HL-60 (cell line): ENCODE measurements around the gene GALNT3.

ENCODE experiments used
- DNase-seq, 2 experiments: peaks; one replicate each; pipeline ENCODE4 v3.0.0-alpha.2; 2010 to 2020; ENCODE audit warnings: low read depth in 1 of 2, low spot score in 1 of 2
- H3K27ac ChIP-seq: fragments of 250-450 bp; sonication (Bioruptor Pico); replicated peaks from 2 replicates; pipeline ENCODE4 v1.5.1; 2020; ENCODE audit warnings: mild to moderate bottlenecking, moderate library complexity
- H3K27me3 ChIP-seq: fragments of 250-450 bp; sonication (Bioruptor Pico); 2 replicates; pipeline ENCODE4 v1.5.1; 2021; ENCODE audit warnings: mild to moderate bottlenecking, moderate library complexity; ENCODE audit not compliant: insufficient read depth, poor library complexity, severe bottlenecking
- H3K4me3 ChIP-seq: replicated peaks from 2 replicates; pipeline ENCODE4 v1.5.1; 2011; ENCODE audit warnings: mild to moderate bottlenecking, control low read depth, low read length; ENCODE audit not compliant: insufficient read depth
- SPI1 ChIP-seq: IDR thresholded peaks from 2 replicates; pipeline ENCODE4 v1.6.1; 2012; ENCODE audit warnings: low read depth, mild to moderate bottlenecking, borderline replicate concordance

Gene GALNT3

DNA sequence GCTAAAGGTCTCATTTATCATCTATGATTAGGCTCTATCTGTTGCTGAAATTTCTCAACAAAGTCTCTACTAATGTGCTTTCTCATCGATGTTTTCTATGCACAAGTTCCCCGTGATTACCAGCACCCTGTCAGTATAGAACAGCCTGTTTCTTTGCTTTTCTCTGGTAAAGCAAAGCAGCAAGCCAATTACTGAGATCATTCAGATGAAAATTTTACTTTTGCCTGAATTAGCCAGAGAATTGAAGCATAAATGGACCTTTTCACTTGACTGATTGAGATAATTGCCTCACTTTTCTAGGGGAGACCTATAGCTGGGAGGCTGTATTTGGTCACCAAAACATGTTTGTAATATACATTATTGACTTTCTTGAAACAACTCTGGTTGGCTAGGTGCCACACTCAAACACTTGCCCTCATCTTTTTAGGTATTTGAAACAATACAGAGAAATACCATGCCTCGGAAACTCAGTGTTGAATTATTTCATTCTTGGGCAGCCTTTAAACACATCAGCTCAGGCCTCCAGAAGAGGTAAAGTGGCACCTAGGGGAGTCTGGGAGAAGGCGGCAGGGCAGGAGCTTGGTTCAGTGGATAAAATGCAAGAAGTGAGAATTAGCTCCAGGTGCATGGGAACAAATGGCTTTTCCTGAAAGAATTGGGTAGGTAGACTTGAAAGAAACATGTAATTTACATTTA, 96.2 kb downstream of the GALNT3 start:
- peaks cover 6% of the 10 kb centered on the region for H3K27me3 ChIP-seq
- no peak overlapping the region for H3K27ac ChIP-seq
- H3K4me3 ChIP-seq, result no peak overlapping the region
- DNase-seq, result no peak
- no peak for TF ChIP-seq SPI1
